Forelimb muscle (tissue), 1 donor: ENCODE measurements around the gene ENTPD2. TPM values are rescaled to one million over a fixed set of nuclear protein-coding genes. Genes with fewer than 3 reads are reported as not detected.

Experiments used
- DNase-seq: peaks from one replicate; pipeline ENCODE4 v3.0.0-alpha.2; 2013; ENCODE audit warnings: low read depth
- polyA plus RNA-seq: library from polyadenylated mRNA; unstranded; fragments of 120-200 nt; gene quantifications from one replicate; pipeline ENCODE4 v1.2.1, GENCODE V29; 2013; ENCODE audit not compliant: insufficient read length

The ENTPD2 gene
- polyA plus RNA-seq, 1 donor, result 16.2 TPM

DNA sequence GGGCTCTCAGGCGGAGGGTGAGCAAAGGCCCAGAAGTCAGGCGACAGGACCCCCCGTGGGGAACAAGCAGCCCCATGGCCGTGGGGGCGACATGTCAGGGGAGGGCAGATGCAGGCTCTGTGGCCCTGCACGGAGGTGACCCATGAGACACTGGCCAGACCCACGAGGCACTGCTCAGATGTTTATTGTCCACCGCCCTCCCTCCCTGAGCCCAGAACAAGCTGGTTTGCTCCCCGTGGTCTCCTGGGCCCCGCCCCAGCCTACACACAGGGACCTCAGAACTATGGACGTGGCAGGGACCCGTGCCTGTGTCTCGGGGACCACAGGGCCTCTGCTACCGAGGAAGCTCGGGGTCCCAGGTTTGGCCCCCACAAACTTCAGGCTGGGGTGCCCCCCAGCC is 23.9 kb downstream of the ENTPD2 start:
- DNase-seq, result no peak

DNA sequence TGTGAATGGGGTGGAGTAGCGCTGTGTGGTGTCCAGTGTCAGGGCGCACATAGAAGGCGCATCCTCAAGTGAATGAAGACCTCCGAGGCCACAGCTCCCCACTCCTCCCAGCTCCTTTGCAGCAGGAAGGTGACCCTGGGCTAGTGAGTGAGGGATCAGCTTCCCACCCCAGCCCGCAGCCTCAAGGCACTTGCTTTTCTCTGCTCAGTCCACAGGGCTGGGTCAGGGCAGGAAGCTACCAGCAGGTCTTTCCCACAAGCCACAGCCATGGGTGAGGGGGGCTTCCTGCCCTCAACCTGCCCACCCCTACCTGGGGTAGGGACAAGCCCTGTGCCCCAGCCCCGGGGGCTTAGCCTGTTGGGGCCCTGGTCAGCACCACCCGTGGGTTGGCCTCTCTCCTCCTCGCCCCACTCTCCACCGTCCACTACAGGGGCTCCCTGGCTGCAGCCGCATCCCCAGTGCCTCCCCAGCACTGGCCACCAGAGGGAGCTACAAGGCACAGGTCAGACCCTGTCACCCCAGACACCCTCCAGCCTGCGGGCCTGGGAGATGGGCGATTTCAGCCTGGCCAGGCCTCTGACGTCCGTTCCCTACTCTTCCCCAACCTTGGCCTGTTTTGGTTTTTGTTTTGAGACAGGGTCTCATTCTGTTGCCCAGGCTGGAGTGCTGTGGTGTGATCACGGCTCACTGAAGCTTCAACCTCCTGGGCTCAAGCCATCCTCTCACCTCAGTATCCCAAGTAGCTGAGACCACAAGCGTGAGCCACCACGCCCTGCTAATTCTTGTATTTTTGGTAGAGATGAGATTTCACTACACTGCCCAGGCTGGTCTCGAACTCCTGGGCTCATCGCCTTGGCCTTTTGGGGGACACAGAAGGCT is 24.6 kb downstream of the ENTPD2 start:
- DNase-seq, result no peak

DNA sequence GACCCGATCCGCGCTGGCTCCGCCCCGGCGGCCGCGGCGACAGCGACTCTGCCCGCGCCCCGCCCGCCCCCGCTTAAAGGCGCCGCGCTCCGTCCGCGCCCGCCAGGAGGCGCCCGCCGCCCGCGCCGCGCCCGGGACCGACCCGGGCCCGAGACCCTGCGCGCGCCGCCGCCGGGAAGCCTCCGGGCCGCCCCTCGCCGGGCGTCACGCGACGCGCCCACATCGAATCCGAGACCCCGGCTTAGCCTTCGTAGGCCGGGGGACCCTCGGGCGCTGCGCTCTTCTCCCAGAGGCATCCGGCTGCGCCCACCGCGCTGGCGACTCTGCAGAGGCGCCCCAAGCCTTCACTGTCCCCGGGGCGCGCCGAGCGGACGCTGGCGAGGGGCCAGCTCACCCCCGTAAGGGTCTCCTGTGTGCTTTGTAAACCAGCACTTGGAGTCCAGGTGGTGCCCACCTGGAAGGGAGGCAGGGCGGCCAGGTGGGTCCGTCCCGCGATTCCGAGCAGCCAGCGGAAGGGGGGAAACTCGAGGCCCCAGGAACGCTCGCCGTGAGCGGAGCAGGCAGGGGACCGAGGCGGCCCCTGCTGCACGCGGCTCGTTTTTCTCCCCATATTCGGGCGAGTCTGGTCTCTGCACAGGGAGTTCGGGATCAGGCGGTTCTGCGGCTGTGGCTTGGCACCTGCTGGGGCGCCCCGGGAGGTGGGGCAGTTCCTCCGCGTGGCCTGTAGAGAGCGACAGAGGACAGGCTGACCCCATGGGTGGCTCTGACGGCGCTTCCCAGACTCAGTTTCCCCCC is 25.4 kb downstream of the ENTPD2 start:
- DNase-seq, result no peak

DNA sequence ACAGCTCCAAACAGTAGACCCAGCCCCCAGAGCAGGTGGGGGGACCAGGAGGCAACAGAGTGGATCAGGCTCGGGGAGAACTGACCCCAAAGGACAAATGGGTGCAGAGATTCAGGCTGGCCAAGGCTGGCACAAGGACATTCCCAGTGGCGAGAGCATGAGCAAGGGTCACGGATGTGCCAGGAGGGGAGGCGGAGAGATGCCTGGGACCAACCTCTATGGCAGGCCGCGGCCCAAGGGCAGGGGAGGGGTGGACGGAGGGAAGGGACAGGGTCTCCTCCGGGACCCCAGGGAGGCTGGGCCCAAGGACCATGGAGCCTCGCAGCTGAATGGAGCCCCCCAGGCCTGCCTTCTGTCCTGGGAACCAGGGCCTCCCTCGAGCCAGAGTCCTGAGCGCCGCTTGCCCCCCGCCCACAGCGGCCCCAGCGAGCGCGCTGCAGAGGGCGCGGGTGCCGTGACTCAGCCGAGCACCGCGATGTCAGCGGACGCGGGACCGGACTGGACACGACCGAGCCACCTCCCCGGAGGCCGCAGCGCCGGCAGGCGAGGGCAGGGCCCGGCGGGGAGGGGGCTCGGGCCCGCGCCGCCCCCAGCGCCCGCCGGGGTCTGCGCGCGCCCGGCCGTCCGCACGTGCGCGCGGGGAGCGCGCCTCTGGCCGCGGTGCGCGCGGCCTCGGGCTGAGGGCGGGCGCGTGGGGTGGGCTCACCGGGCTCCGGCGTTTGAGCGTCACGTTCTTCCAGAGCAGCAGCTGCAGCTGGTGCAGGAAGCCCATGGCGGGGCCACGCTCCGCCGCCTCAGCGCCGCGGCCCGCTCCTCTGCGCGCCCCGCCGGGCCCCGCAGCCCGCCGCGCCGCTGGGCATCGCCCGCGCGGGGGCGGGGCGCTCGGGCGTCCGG is 26.2 kb downstream of the ENTPD2 start, which contains the start of gene ABCA2:
Gene ABCA2, minus strand, starts transcription at position 869 of the 894 bp plus-strand sequence. Its CDS starts 97 bp downstream, at position 772.
- DNase-seq, result no peak

DNA sequence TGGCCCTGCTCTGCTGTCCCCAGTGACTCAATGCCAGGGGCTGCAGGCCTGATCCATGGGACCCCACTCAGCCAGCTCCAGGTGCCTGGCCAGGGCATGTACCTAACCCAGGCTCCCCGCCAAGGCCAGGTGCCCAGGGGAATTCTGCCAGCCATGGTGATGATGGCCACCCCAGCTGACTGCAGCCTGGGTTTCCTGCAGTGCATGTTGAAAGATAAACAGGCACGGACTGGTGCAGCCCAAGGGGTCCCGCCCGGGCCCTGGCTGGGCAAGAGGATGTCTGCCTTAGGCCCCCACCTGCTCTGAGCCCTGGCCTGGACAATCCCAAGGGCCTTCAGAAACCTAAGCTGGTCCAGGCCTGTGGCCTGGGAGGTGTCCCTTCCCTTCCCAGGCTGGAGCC is 27.0 kb downstream of the ENTPD2 start:
- DNase-seq, result no peak

DNA sequence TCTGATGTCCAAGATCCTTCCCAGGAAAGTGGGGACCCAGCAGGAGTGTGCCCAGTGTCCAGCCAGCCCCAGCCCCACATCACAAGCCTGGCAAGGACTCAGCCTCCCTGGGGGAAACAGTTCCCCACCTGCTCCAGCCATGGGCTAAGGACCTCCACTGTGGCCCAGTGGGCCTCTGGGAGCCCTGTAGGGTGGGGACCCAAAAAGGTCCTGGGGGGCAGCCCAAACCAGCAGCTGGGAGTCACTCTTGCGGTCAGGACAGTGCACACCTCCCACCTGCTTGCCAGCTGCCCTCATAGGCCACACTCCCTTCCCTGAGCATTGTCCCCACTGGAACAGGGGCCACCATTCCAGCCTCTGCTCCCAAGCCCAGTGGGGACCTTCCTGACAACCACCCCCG is 27.5 kb downstream of the ENTPD2 start:
- DNase-seq, result no peak

DNA sequence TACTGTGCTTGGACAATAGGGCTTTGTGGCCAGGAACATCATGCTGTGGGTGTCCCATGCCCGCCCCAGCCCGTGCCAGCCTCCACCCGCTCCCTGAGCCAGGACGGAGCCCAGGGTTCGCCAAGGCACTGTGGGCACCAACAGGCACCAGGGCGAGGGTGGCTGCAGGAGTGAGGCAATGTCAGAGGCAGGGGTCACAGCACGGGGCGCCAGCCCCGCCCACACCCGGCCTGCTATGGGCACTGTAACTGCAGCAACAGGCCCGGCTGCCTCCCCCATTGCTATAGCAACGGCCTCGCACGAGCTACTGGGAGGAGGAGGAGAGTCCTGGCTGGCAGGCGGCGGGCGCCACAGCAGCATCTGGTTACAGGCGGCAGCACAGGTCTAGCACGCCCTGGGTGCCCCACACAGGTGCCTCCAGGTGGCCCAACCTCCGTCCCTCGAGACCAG is 28.3 kb downstream of the ENTPD2 start:
- no peak for DNase-seq

DNA sequence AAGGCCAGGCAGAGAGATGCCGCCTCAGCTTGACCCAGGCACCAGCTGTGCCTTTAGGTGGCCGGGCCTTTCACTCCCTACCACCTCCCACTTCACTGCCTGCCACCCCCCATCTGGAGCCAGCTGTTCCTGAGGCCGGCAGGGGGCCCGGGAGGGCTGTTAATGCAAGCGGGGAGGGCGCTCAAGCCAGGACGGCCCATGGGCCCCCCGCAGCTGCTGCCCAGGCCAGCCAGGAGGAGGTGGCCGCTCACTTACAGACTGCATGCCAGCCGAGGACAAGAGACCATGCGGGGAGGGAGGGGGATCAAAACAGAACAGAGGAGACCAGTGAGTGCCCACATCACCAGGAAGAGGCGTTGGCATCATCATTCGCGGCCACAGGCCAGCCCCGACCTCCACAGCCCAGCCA is 30.3 kb downstream of the ENTPD2 start:
- DNase-seq, result no peak

DNA sequence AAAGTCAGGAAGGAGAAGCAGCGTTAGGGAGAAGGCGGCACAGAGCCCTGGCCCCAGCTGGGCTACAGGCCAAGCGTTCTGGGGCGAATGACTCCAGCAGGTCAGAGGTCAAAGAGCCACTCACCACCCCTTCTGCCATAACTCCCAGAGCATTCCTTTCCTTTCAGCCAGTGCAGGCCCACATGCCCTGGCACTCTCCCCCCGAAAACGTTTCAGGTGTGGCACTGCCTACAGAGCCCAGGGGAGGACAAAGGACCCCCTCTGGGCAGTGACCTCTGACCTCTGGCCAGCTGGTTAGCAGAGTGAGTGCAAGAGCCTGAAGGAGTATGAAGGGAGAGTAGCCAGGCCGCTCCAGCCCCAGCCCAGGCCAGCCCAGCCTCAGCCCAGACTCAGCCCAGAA is 30.7 kb downstream of the ENTPD2 start:
- no peak for DNase-seq

DNA sequence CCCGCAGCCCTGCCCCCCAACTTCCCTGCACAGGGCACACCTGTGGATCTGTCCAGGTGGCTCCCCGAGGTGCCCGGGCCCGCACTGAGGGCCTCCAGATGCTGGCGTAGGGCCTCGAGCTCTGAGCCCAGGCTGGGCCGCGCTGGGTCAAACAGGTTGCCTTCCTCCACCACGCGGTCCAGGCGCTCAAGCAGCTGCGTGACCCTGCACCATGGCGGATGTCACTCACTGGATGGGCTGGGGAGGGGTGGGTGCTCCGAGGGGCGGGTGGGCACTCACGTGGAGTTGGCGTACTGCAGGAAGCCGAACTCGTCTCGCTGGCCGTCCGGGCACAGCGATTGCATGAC is 31.2 kb downstream of the ENTPD2 start:
- no peak for DNase-seq

DNA sequence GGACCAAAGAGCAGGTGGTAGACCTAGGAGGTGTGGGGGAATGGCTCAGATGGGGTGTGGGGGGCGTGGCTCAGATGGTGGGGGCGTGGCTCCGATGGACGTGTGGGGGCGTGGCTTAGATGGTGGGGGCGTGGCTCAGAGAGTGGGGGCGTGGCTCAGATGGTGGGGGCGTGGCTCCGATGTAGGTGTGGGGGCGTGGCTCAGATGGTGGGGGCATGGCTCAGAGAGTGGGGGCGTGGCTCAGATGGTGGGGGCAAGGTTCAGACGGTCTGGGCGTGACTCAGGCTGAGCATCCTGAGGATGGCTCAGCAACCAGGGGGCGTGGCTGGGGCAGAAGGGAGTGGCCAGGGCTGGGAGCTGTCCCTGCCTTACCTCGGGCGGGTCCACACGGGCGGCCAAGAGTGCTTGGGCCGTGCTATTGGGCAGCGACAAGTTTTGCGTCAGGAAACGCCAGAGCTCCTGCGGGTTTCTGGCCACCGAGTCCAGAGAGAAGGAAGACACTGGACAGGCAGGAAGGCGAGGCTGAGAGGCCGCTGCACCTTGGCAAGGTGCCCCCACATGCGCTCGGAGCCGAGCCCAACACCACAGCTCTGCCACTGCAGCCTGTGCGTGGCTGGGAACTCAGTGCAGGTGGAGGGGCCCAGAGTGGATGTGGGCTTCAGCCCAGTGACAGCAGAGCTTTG is 31.7 kb downstream of the ENTPD2 start:
- DNase-seq, result no peak

DNA sequence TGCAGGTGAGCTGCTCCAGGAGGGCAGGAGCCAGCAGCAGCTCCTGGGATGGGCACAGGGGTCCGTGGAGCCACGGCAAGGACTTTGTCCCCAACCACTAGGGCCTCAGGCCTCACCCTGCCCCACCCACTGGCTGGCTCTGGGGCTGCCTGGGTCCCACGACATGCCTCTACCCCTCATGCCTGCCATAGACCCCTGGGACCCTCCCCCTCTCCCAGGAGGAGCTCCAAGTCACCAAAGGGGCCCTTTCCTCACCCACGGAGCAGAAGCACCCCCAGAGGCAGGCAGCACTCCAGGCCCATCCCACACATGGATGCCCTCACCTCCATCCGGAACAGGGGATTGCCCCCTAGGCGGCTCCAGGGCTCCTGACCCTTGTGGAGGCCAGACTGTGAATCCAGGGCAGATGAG is 32.3 kb downstream of the ENTPD2 start:
- DNase-seq, result no peak

DNA sequence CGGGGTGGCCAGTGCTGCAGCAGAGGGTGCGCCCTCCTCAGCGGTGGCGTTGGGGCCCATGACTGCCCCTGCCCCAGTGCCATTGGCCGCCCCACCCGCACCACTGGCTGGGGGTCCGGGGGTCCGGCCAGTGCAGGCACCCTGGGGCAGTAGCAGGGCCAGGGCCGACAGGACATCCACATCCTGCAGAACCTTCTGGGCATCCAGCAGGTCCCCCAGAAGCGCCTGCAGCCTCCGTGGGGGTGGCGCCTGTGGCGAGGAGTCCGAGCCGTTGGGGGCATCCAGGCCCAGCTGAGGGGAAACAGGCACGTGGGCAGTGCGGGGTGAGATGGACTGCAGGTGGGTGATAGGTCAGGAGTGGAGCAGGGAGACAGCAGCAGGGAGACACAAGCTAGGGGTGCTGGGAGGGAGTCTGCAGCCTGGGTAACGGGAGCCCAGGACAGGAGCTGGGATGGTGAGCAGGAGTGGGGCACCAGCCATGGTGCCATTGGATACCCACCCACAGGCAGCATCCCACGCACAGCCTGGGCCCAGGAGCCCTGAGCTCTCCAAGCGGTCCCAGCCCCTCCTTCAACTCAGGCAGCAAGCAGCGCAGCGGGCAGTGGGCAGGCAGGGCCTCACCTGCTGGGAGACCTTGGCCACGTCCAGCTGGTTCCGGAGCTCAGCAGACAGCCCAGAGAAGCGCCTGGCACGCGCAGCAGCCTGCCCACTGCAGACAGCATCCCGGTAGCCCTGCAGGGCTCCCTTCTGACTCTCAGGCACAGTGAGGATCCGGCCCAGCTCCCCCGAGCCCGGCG is 32.9 kb downstream of the ENTPD2 start:
- no peak for DNase-seq

DNA sequence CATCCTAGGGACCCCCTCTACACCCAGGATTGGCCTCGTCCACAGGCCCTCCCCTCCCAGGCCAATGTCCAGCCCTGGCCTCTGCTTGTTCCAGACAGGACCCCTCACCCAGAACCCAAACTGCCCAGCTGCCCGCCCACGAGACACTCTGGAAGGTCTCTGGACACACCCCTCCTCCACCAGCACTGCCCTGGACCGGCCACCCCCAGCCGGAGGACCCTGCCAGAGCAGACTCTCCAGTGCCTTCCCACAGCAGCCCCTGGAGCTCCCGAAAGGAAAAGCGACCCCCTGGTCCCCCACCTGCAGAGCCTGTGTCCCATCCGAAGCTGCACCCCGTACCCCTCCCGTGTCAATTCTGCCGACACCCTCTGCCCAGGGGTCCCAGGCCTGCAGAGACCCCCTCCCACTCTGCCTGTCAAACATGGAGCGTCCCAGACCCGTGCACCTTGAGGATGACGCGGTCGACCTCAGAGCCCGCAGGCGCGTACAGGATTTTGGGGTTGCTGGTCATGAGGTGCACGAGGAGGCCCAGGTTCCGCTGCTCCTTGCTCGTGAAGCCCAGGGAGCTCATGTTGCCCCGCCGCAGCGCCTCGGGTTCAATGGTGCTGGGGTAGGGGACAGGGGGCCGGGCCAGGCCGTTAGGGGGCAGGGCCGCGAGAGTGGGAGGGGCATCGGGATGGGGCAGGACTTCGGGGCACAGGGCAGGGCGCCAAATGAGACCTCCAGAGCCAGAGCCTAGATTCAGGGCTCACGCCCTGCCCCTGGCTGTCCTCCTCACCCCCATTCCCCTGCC is 33.8 kb downstream of the ENTPD2 start:
- no peak for DNase-seq

DNA sequence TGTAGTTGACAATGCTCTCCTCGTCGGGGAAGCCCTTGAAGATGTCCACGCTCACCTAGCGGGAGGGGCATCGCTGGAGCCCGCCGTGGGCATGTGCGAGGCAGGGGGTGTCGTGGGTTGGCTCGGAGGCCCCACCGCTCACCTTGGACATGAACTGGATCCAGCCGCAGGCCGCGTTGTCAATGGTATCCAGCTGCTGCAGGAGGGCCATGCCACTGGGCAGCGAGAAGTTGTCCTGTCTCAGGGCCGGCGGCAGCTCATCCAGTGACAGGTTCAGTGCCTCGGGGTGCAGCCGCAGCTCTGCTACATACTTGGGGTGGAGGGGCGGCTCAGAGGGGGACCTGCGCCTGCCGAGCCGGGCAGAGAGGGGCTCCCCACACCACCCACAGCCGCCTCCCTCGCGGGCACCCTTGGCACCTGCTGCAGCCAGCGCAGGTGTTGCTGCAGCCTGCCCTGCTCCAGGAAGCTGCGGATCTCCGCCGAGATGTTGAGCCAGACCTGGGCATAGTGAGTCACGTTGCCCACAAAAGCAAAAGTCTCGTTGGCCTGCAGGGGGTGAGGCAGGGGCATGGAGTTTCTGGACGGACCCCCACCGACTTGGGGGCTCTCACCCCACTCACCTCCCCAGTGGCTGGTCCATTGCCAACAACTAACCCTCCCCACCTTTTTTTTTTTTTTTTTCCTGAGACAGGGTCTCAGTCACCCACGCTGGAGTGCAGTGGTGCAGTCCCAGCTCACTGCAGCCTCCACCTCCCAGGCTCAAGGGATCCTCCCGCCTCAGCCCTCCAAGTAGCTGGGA is 34.9 kb downstream of the ENTPD2 start:
- DNase-seq, result no peak

DNA sequence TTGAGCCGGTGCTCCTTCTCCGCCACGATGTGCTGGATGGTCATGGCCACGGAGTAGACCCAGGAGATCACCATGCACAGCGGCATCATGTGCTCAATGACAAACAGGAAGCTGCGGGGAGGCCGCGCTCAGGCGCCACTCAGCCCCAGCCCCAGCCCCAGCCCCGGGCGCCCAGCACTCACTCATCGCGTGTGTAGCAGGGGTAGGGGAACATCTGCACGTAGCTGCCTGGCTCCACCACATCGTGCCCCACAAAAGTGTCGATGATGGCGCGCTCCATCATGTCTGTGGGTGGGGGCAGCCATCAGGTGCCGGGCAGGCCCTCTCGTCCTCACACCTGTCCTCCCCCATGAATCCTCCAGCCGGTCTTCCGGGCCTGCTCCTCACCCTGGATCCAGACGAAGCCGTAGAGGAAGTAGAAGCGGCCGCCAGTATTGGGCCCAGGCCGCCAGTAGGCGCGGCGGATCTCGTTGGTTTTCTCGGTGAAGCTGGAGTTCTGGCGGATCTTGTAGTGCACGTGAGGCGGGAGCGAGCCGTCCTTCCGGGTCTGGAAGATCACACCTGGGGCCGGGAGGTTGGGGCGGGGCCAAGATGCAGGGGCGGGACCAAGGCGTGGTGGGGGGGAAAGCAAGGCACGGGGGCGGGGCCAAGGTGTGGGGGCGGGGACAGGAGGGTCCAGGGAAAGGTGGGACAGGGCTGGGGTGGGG is 35.9 kb downstream of the ENTPD2 start:
- no peak for DNase-seq

DNA sequence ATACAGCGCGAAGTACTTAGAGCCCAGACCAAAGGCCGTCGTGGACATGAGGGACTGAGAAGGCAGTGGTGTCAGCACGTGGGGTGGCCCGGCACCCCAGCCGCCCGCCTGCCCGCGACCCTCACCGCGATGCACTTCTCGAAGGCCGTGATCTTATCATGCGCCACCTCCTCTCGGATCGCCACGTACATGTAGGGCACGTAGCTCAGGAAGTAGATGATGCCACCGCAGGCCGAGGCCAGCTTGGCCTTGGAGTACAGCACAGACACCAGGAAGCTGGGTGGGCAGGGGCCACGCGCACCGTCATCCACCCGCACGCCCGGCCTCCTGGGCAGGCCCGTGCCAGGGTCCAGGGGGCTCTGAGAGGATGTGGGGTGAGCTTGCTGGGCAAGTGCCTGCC is 36.8 kb downstream of the ENTPD2 start:
- no peak for DNase-seq

DNA sequence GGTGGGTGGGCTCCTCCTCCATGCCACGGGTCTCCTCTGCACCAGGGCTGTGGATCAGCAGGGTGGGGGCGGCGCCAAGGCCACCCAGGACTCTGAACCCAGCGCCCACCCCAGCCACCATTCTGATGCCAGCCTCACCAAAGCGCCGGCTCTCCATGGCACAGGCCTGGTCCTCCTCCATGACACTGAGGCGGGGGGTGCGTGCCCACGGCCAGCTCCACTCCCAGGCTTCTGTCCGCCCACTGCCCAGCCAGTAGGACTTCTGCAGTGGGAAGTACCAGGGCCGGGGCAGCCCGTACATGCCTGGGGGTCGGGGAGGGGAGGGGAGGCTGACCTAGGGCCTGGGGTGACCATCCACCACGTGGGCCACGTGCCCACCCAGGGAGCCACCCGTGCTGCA is 37.4 kb downstream of the ENTPD2 start:
- no peak for DNase-seq
